GM12891 (cell line): ENCODE measurements around the gene BCL6.

Experiments
- PAX5 ChIP-seq: IDR thresholded peaks from 2 replicates; pipeline ENCODE4 v1.6.1; 2011; ENCODE audit warnings: low read length, moderate library complexity, mild to moderate bottlenecking; ENCODE audit not compliant: insufficient read depth, severe bottlenecking
- POLR2A ChIP-seq: IDR thresholded peaks from 2 replicates; pipeline ENCODE4 v1.6.1; 2011; ENCODE audit warnings: low read depth, low read length, control low read depth
- POLR2AphosphoS5 ChIP-seq: IDR thresholded peaks from 2 replicates; pipeline ENCODE4 v1.6.1; 2011; ENCODE audit warnings: low read depth, low read length, control low read depth
- POU2F2 ChIP-seq: IDR thresholded peaks from 2 replicates; pipeline ENCODE4 v1.6.1; 2011; ENCODE audit warnings: low read depth, mild to moderate bottlenecking, control low read depth, low read length, moderate library complexity
- SPI1 ChIP-seq: IDR thresholded peaks from 2 replicates; pipeline ENCODE4 v1.6.1; 2011; ENCODE audit warnings: low read depth, low read length, control low read depth
- TAF1 ChIP-seq: IDR thresholded peaks from 2 replicates; pipeline ENCODE4 v1.6.1; 2011; ENCODE audit warnings: low read depth, low read length, control low read depth

- TF ChIP-seq POLR2A (no peak), PAX5 (no peak), POLR2AphosphoS5 (no peak), TAF1 (no peak), SPI1 (no peak), POU2F2 (no peak)
These were observed 6.8 kb downstream of the BCL6 start for GRCh38 chr3:187738331-187739093.
